WTC11 (cell line): Measurements from ENCODE around the gene STK40. TPM values are rescaled to one million over a fixed set of nuclear protein-coding genes. Genes with fewer than 3 reads are reported as not detected.

ENCODE experiments used
- ATAC-seq: fragments of 200-7000 bp; cut with Tn5 transposase; 2 replicates; pipeline ENCODE4 v1.10.0; 2021; ENCODE audit warnings: mild to moderate bottlenecking, moderate library complexity
- CTCF ChIA-PET: fragments of 300-600 bp; sonication (Branson Sonifier 250); formaldehyde crosslinking; loops from one replicate; lab custom pipeline; 2021; ENCODE audit warnings: antibody characterized with exemption; lab: Charles Lee
- POLR2A ChIA-PET: fragments of 350-600 bp; sonication (Branson Sonifier 250); formaldehyde crosslinking; loops from one replicate; lab custom pipeline; 2021; ENCODE audit warnings: antibody characterized with exemption; lab: Charles Lee
- DNase-seq: peaks from one replicate; pipeline ENCODE4 v3.0.0; 2021; ENCODE audit warnings: low spot score
- H3K27ac Mint-ChIP-seq: 2 replicates; pipeline ENCODE4 v1.8.0; 2021; ENCODE audit warnings: mixed read lengths
- H3K27me3 Mint-ChIP-seq: 2 replicates; pipeline ENCODE4 v1.8.0; 2021; ENCODE audit warnings: low read depth, mild to moderate bottlenecking, moderate library complexity, mixed read lengths
- H3K36me3 Mint-ChIP-seq: 2 replicates; pipeline ENCODE4 v1.8.0; 2021; ENCODE audit warnings: mixed read lengths
- H3K4me1 Mint-ChIP-seq: 2 replicates; pipeline ENCODE4 v1.8.0; 2022; ENCODE audit warnings: mixed read lengths
- H3K4me3 Mint-ChIP-seq: 2 replicates; pipeline ENCODE4 v1.8.0; 2021; ENCODE audit warnings: mild to moderate bottlenecking, moderate library complexity, mixed read lengths
- H3K9me3 Mint-ChIP-seq: 2 replicates; pipeline ENCODE4 v1.8.0; 2021; ENCODE audit warnings: mixed read lengths
- ETV6 ChIP-seq: sonication (generic); formaldehyde crosslinking; IDR thresholded peaks from 2 replicates; pipeline ENCODE4 v1.8.1; 2022; ENCODE audit warnings: mild to moderate bottlenecking, missing genetic modification reagents
- GTF2I ChIP-seq: fragments of 250-450 bp; sonication (Bioruptor Pico); conservative IDR thresholded peaks from 2 replicates; pipeline ENCODE4 v1.4.0; 2021; ENCODE audit warnings: mild to moderate bottlenecking
- NFE2L1 ChIP-seq: sonication (generic); formaldehyde crosslinking; IDR thresholded peaks from 2 replicates; pipeline ENCODE4 v1.8.1; 2023; ENCODE audit warnings: missing genetic modification reagents
- NR2C2 ChIP-seq: sonication (generic); formaldehyde crosslinking; IDR thresholded peaks from 2 replicates; pipeline ENCODE4 v1.8.0; 2022; ENCODE audit warnings: mild to moderate bottlenecking, missing genetic modification reagents
- SMAD4 ChIP-seq: sonication (generic); formaldehyde crosslinking; IDR thresholded peaks from 2 replicates; pipeline ENCODE4 v1.8.0; 2022; ENCODE audit warnings: mild to moderate bottlenecking, missing genetic modification reagents
- ZBTB21 ChIP-seq: sonication (generic); formaldehyde crosslinking; IDR thresholded peaks from 2 replicates; pipeline ENCODE4 v1.8.1; 2023; ENCODE audit warnings: mild to moderate bottlenecking, missing genetic modification reagents, borderline replicate concordance
- ZNF121 ChIP-seq: sonication (generic); formaldehyde crosslinking; IDR thresholded peaks from 2 replicates; pipeline ENCODE4 v1.8.0; 2023; ENCODE audit warnings: missing genetic modification reagents
- ZNF263 ChIP-seq: sonication (generic); formaldehyde crosslinking; IDR thresholded peaks from 2 replicates; pipeline ENCODE4 v1.8.1; 2022; ENCODE audit warnings: low read depth, mild to moderate bottlenecking, moderate library complexity, missing genetic modification reagents
- total RNA-seq: library from RNA; stranded (reverse); gene quantifications from 3 replicates; pipeline ENCODE4 v1.2.3, GENCODE V29; 2021
- TF ChIP-seq, protein P1 (sequence below): fragments of 250-450 bp; sonication (Bioruptor Pico); IDR thresholded peaks from 2 replicates; pipeline ENCODE4 v1.9.0; 2021; ENCODE audit warnings: mild to moderate bottlenecking, borderline replicate concordance
- TF ChIP-seq, protein P2 (sequence below): sonication (generic); formaldehyde crosslinking; IDR thresholded peaks from 2 replicates; pipeline ENCODE4 v1.8.1; 2023; ENCODE audit warnings: mild to moderate bottlenecking, missing genetic modification reagents, moderate library complexity
- TF ChIP-seq, protein P3 (sequence below): sonication (generic); formaldehyde crosslinking; IDR thresholded peaks from 2 replicates; pipeline ENCODE4 v1.8.1; 2022; ENCODE audit warnings: low read depth, mild to moderate bottlenecking, moderate library complexity, missing genetic modification reagents, borderline replicate concordance
- TF ChIP-seq, protein P4 (sequence below): sonication (generic); formaldehyde crosslinking; IDR thresholded peaks from 2 replicates; pipeline ENCODE4 v1.8.1; 2023; ENCODE audit warnings: mild to moderate bottlenecking, missing genetic modification reagents, moderate library complexity
- TF ChIP-seq, protein P5 (sequence below): sonication (generic); formaldehyde crosslinking; IDR thresholded peaks from 2 replicates; pipeline ENCODE4 v1.8.1; 2023; ENCODE audit warnings: mild to moderate bottlenecking, missing genetic modification reagents
- TF ChIP-seq, protein P6 (sequence below): fragments of 250-450 bp; sonication (Bioruptor Pico); IDR thresholded peaks from 2 replicates; pipeline ENCODE4 v1.9.0; 2021; ENCODE audit warnings: mild to moderate bottlenecking

The STK40 gene
- total RNA-seq, 1 experiment from 2014 or later = 24.7 TPM

DNA sequence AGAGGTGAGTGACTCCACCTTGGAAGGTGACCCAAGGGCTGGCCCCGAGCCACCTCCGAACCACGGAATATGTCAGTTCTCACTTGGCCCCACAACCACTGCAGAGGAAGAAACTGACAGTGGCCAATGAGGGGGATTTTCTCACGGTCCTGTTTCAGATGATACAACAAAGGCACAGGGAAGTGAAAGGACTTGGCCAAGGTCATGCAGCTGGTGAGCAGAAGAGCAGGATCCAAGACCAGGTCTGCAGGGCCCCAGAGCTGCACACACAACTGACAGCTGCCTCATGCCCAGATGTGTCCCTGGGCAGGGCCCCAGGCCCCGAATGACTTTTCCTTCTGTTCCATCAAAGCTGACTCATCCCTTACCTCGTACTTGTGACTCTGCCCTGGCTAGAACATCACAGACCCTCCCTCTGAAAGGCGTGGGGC lies 36.5 kb downstream of the STK40 start (continued):
- TF ChIP-seq, protein P1, sequence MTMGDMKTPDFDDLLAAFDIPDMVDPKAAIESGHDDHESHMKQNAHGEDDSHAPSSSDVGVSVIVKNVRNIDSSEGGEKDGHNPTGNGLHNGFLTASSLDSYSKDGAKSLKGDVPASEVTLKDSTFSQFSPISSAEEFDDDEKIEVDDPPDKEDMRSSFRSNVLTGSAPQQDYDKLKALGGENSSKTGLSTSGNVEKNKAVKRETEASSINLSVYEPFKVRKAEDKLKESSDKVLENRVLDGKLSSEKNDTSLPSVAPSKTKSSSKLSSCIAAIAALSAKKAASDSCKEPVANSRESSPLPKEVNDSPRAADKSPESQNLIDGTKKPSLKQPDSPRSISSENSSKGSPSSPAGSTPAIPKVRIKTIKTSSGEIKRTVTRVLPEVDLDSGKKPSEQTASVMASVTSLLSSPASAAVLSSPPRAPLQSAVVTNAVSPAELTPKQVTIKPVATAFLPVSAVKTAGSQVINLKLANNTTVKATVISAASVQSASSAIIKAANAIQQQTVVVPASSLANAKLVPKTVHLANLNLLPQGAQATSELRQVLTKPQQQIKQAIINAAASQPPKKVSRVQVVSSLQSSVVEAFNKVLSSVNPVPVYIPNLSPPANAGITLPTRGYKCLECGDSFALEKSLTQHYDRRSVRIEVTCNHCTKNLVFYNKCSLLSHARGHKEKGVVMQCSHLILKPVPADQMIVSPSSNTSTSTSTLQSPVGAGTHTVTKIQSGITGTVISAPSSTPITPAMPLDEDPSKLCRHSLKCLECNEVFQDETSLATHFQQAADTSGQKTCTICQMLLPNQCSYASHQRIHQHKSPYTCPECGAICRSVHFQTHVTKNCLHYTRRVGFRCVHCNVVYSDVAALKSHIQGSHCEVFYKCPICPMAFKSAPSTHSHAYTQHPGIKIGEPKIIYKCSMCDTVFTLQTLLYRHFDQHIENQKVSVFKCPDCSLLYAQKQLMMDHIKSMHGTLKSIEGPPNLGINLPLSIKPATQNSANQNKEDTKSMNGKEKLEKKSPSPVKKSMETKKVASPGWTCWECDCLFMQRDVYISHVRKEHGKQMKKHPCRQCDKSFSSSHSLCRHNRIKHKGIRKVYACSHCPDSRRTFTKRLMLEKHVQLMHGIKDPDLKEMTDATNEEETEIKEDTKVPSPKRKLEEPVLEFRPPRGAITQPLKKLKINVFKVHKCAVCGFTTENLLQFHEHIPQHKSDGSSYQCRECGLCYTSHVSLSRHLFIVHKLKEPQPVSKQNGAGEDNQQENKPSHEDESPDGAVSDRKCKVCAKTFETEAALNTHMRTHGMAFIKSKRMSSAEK (CRISPR knock-in tag) = no peak
- TF ChIP-seq, protein P2, sequence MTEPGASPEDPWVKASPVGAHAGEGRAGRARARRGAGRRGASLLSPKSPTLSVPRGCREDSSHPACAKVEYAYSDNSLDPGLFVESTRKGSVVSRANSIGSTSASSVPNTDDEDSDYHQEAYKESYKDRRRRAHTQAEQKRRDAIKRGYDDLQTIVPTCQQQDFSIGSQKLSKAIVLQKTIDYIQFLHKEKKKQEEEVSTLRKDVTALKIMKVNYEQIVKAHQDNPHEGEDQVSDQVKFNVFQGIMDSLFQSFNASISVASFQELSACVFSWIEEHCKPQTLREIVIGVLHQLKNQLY = no peak

DNA sequence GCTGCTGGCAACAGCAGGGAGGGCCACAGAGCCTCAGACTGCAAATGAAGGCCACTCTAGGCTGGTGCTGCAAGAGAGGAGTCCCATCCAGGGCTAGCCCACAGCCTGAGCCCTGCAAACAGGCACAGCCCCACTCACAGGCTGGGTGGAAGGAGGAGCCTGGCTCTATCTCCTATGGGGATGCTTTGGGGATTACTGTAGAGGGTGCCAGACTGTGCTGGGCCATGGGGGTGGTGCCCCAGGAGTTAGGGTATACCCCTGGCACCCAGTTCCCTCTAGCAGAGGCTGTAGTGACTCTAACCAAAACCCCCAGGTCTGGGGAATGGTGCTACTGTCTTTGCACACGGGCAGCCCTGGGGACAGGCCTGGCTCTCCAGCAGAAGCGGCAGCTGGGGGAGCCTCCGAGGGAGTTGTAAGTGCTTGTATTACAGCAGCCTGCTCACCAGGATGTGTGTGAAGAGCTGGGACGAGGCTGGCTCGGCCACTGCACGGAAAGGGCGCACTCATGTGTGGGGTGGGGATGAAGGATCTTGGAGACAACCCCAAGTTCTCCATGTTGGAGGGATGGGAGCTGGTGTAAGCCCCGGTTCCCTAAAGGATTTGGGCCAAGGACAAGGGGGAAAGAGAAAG lies 38.9 kb downstream of the STK40 start:
- no peaks in the 10 kb centered on the region for H3K4me1 Mint-ChIP-seq
- no peak for TF ChIP-seq NFE2L1
- TF ChIP-seq, protein P3, sequence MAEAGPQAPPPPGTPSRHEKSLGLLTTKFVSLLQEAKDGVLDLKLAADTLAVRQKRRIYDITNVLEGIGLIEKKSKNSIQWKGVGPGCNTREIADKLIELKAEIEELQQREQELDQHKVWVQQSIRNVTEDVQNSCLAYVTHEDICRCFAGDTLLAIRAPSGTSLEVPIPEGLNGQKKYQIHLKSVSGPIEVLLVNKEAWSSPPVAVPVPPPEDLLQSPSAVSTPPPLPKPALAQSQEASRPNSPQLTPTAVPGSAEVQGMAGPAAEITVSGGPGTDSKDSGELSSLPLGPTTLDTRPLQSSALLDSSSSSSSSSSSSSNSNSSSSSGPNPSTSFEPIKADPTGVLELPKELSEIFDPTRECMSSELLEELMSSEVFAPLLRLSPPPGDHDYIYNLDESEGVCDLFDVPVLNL (CRISPR knock-in tag) = no peak
- no peak for TF ChIP-seq GTF2I (CRISPR knock-in tag)
- no peak for TF ChIP-seq ZNF263
- TF ChIP-seq, protein P4, sequence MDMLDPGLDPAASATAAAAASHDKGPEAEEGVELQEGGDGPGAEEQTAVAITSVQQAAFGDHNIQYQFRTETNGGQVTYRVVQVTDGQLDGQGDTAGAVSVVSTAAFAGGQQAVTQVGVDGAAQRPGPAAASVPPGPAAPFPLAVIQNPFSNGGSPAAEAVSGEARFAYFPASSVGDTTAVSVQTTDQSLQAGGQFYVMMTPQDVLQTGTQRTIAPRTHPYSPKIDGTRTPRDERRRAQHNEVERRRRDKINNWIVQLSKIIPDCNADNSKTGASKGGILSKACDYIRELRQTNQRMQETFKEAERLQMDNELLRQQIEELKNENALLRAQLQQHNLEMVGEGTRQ (CRISPR knock-in tag) = no peak
- TF ChIP-seq ZNF121 (CRISPR knock-in tag) = no peak
- TF ChIP-seq, all 79 proteins: peak for 0
- no peak for DNase-seq
- CTCF ChIA-PET = interaction anchor here (1.2 to 7.0 kb wide), 2 partner anchors 21 to 212 kb away, joined by 3 to 72 read pairs; no protein-coding TSS in a partner anchor
- Mint-ChIP-seq H3K27me3 (no peaks in the 10 kb centered on the region), H3K9me3 (no peaks in the 10 kb centered on the region), H3K4me3 (no peak overlapping the region), H3K36me3 (peaks cover 19% of the 10 kb centered on the region), H3K27ac (no peak overlapping the region)
- POLR2A ChIA-PET = no interaction called here
- no peak for ATAC-seq

DNA sequence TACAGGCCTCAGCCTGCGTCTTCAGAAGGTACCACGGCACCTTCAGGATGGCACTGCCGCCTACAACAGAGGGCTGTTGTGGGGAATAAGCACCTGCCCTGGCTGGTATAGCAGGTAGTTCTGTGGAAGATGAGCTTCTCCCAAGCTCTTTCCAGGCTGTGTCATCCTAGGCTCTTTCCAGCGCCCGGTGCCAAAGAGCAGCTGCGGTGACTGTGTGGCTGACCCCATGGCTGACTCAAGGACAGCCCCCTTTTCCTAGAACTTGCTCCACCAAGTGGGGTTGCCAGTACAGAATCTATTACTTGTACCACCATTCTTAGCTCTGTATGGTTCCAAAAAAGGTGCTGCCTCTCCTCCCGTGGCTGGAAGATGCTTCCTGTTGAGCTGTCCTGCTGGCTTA lies 40.4 kb downstream of the STK40 start:
- H3K4me1 Mint-ChIP-seq = no peaks in the 10 kb centered on the region
- TF ChIP-seq ZBTB21 (CRISPR knock-in tag) = no peak
- TF ChIP-seq, protein P5, sequence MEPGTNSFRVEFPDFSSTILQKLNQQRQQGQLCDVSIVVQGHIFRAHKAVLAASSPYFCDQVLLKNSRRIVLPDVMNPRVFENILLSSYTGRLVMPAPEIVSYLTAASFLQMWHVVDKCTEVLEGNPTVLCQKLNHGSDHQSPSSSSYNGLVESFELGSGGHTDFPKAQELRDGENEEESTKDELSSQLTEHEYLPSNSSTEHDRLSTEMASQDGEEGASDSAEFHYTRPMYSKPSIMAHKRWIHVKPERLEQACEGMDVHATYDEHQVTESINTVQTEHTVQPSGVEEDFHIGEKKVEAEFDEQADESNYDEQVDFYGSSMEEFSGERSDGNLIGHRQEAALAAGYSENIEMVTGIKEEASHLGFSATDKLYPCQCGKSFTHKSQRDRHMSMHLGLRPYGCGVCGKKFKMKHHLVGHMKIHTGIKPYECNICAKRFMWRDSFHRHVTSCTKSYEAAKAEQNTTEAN = no peak
- TF ChIP-seq SMAD4 = no peak
- no peak for TF ChIP-seq NR2C2 (CRISPR knock-in tag)
- TF ChIP-seq, protein P1 (CRISPR knock-in tag) = no peak
- TF ChIP-seq, protein P6, sequence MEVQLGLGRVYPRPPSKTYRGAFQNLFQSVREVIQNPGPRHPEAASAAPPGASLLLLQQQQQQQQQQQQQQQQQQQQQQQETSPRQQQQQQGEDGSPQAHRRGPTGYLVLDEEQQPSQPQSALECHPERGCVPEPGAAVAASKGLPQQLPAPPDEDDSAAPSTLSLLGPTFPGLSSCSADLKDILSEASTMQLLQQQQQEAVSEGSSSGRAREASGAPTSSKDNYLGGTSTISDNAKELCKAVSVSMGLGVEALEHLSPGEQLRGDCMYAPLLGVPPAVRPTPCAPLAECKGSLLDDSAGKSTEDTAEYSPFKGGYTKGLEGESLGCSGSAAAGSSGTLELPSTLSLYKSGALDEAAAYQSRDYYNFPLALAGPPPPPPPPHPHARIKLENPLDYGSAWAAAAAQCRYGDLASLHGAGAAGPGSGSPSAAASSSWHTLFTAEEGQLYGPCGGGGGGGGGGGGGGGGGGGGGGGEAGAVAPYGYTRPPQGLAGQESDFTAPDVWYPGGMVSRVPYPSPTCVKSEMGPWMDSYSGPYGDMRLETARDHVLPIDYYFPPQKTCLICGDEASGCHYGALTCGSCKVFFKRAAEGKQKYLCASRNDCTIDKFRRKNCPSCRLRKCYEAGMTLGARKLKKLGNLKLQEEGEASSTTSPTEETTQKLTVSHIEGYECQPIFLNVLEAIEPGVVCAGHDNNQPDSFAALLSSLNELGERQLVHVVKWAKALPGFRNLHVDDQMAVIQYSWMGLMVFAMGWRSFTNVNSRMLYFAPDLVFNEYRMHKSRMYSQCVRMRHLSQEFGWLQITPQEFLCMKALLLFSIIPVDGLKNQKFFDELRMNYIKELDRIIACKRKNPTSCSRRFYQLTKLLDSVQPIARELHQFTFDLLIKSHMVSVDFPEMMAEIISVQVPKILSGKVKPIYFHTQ = no peak
- no peak for TF ChIP-seq ETV6 (CRISPR knock-in tag)

More for the DNA sequence above, 40.4 kb downstream of the STK40 start:
- Mint-ChIP-seq H3K9me3 (no peaks in the 10 kb centered on the region), H3K36me3 (peaks cover 19% of the 10 kb centered on the region), H3K27me3 (no peaks in the 10 kb centered on the region), H3K27ac (no peak overlapping the region), H3K4me3 (no peak overlapping the region)
- CTCF ChIA-PET = interaction anchor here (0.9 to 6.0 kb wide), 4 partner anchors 22 to 210 kb away, joined by 3 to 76 read pairs (median 4); no protein-coding TSS in a partner anchor
- no peak for DNase-seq
- POLR2A ChIA-PET = no interaction called here
- no peak for ATAC-seq
